NCI-H82 treated with DMSO at 0.1 percent for 48 hours (cell line): ENCODE data around the gene POU2AF3.

ENCODE experiments used
- DNase-seq: peaks from one replicate; lab custom pipeline; 2025; ENCODE audit not compliant: unreplicated experiment; lab: John Stamatoyannopoulos, UW

POU2AF3 gene

DNA sequence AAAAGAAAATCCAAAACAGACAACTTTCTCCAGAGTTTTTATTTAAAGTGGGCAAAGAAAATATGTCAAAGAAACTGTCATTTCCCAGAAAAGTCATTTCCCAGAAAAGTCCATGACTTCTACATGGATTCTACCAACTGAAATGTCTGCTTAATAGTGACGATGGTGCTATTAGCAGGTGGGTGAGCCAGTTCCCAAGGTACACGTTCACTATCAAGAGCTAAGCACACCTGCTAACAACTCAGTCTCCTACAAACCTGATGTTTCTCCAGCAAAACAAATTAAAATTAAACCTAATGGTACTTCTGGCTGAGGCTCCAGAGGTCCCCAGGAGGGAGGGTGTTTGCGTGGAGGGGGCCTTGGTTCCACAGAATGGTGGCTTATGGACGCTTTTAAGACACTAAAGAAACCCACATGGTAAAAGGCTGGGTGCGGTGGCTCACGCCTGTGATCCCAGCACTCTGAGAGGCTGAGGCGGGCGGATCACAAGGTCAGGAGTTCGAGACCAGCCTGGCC lies 53.9 kb downstream of the POU2AF3 start:
- no peak for DNase-seq

DNA sequence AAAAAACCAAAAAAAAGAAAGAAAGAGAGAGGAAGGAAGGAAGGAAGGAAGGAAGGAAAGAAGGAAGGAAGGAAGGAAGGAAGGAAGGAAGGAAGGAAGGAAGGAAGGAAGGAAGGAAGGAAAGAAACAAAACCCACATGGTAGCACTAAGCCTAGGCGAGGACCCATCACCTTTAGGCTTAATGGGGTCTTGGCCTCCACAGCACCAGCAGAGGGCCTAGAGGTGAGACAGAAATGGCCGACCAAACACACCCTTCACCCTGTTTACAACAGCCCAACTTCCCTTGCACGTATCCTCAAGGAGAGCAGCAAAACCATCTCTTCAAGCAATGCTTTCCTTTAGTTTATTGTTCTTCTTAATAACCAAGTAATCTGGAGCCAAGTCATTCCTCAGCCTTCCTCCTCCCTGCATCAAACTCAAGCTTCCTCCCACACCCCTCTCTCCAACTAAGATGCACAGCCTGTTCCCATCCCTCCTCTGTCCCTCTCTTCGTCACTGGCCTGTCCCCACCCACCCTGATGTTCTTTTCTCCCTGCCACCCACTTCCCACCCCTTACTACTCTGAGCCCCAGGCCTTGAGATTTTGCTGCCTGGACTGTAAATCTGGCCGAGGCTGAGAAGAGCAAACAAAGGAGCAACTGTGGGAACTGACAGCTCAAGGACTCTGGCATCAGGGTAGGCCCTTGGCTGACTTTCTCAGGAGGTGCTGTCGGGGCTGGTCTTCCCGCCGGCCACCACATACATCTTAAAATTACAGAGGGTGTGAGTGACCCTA lies 54.8 kb downstream of the POU2AF3 start:
- no peak for DNase-seq

DNA sequence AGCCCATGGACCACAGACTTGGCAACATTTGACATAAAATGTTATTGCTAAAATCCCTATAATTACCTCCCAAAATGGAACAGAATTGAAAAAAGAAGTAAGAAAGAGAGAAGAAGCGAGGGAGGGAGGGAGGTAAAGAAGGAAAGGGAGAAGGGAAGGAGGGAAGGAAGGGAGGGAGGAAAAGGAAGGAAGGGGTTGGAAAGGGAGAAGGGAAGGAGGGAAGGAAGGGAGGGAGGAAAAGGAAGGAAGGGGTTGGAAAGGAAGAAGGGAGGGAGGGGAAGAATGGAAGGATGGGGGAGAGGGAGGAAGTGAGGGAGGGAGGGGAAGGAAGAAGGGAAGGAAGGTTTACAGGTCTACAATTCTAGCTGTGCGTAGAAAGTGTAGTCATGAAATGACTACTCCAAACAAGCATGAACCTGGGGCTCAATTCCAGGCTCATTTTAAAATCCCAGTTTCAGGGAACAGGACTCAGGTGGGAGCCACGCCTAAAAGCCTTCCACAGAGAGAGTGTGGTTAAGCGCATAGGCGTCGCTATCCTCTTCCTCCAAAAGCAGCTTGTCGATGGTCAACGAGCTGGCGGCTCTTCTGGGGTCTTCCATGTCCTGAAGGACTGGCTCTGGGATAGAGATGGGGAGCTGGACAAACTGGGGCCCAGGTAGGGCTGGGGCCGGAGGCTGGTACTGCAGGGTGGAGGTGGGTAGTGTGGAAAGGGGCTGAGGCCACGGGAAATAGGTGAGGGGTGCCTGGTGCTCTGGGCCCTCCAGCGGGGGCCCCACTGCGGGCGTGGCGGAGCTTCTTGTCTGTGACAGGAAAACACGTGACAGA lies 55.6 kb downstream of the POU2AF3 start:
- DNase-seq = no peak

DNA sequence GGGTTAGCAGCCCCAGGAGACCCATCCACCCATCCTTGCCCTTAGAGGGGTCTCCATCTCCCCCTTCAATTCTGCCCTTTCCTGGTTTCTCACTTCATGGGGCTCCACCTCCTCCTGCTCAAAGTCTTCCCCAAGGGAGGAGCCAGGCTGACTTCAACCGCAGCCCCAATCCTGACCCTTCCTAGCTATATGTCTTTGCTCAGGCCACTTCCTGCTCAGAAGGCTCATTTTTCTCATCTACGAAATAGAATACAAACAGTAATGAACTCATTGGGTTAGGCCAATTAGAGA lies 56.2 kb downstream of the POU2AF3 start:
- no peak for DNase-seq

DNA sequence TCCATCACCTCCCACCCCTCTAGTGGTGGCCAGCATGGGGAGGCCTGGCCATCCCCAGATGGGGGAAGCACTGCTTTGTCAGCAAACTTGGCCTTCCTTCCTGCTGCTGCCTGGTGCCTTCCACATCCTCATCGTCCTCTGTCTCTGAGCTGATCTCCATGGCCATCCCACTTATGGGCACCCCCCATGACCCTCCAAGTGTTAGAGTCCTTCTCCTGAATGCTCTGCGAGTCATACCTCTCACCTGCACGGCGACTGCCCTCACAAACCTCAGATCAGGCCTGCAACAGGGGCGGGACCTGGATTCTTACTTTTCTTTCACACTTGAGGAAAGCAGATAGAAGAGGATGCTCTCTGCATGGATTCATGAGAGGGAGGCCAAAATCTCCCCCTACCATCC lies 56.8 kb downstream of the POU2AF3 start:
- no peak for DNase-seq

DNA sequence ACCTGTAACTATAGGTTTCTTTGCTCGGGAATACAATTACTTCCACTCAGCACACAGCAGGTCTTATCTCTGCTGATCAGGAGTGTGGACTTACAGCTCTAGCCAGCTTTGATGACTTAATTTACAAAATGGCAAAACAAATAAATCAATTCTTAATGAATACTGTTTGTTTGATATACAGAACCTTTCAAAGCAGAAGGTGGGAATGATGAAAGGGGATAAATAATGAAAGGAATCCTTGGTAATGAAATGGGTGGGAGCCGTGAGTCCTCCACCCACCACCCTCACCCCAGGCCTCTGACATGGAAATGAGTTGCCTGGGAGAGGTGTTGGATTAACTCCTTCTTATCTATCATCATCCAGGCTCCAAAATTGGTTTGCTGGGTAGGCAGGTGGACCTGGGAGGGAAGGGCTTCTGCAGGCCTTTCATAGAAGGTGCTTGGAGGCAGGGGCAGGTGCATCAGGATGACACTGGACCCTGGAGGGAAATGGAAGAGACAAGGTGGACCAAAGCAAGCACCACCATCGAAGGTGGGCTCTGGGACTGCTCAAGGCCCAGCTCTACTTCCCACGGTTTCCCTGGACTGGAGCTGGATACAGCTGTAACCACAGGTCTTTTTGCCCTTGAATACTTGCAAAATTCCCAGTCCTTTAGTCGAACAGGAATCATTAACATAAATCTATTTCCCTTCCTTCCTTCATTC lies 57.8 kb downstream of the POU2AF3 start:
- DNase-seq = no peak

DNA sequence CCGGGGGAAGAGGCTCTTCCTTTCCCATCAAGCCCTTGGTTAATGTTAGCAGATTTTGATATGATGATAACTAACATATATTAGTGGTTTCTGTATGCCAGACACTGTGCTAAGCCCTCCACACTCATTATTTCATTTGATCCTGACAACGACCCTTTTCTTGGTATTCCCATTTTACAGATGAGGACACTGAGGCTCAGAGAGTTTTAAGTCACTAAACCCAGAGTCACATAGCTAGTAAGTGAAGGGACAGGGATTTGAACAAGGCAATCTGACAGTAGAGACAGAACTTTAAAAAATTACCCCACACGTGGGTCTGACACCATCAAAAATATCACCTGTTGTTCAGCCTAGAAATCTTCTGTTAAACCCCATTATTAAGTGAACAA lies 58.3 kb downstream of the POU2AF3 start:
- DNase-seq = no peak

DNA sequence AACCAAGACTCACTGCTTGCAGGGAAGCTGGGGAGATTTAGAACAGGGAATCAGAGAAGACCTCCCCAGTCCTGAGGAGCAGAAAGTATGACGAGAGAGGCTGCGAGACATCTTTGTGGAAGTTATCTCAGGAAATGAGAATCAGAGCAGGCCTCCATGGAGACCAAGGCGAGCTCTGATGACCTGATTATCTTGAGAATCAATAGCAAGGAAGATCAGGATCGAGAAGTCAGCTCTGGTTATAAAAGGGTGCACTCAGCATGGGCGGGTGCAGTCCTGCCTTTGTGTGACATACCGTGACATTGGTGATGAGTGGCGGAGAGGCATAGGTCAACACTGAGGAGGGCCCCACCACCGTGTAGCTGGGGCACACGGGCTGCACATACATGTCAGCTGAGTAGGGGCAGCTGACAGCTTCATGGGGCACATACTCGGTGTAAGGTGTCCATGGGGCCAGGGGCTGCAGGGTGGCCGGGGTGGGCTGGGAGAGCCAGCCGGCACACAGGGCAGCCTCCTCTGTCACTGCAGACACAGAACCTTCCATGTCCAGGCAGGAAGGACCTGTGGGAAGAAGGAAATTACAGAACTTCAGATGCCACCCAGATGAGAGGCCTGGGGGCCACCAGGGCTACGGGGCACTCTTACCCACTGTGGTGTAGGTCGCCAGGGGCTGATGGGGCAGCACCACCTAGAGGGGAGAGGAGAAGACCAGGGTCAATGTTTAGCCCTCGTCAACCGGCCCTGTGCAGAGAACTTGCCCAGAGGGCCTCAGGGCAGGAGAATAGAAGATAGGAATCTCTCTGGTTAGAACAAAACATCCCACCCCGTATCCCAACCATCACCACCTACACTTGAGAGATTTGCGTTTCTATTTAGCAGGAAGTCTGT lies 59.0 kb downstream of the POU2AF3 start:
- no peak for DNase-seq
